Keratinocyte (primary cell): ENCODE data around the gene TUBGCP3.

Experiments
- EZH2 ChIP-seq: IDR thresholded peaks from one replicate; pipeline ENCODE4 v1.6.1; 2012; ENCODE audit warnings: inconsistent platforms, mild to moderate bottlenecking, low read length, moderate library complexity
- TF ChIP-seq, protein P1 (sequence below), 3 experiments: IDR thresholded peaks in 1 of 3; conservative IDR thresholded peaks in 1 of 3; optimal IDR thresholded peaks in 1 of 3; 2 replicates in 2 of 3; 3 replicates in 1 of 3; pipeline versions ENCODE3 to v1.5.1; 2011; ENCODE audit warnings: low read length in 3 of 3, mild to moderate bottlenecking in 3 of 3, moderate library complexity in 2 of 3, control low read depth in 1 of 3, inconsistent platforms in 1 of 3; ENCODE audit not compliant: insufficient read depth in 2 of 3; ENCODE audit errors: extremely low read depth in 1 of 3

DNA sequence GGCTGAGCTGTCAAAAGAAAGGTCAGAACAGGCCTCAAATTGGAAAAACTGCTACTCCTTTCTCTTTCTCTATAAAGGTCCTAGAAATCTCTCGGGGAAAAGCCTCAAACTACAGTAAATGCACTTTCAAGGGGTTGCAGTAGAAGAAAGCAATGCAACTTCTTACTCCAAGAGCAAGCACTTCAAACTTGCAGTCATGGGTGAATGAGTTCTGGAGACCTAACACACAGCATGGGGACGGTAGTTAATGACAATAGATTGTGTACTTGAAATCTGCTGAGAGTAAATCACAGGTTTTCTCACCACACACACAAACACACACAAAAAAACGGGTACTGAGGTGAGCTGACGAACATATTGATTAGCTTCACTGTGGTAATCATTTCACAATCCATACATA is 11.8 kb downstream of the TUBGCP3 start:
- TF ChIP-seq, protein P1, sequence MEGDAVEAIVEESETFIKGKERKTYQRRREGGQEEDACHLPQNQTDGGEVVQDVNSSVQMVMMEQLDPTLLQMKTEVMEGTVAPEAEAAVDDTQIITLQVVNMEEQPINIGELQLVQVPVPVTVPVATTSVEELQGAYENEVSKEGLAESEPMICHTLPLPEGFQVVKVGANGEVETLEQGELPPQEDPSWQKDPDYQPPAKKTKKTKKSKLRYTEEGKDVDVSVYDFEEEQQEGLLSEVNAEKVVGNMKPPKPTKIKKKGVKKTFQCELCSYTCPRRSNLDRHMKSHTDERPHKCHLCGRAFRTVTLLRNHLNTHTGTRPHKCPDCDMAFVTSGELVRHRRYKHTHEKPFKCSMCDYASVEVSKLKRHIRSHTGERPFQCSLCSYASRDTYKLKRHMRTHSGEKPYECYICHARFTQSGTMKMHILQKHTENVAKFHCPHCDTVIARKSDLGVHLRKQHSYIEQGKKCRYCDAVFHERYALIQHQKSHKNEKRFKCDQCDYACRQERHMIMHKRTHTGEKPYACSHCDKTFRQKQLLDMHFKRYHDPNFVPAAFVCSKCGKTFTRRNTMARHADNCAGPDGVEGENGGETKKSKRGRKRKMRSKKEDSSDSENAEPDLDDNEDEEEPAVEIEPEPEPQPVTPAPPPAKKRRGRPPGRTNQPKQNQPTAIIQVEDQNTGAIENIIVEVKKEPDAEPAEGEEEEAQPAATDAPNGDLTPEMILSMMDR (optimal IDR thresholded peaks at IDR 0.05 in 1 of 3, IDR thresholded peaks at IDR 0.05 in 1 of 3, conservative IDR thresholded peaks at IDR 0.05 in 1 of 3; ENCODE audit: extremely low read depth in 1 of 3, insufficient read depth in 2 of 3, low read length in 3 of 3): no peak
- TF ChIP-seq EZH2: no peak
